PC-9 (cell line): ENCODE data around the gene FAM167B. TPM values are rescaled to one million over a fixed set of nuclear protein-coding genes. Genes with fewer than 3 reads are reported as not detected.

Experiments
- BruUV-seq: library from RNA; stranded (reverse); fragments of 400-500 nt; replicated peaks from 2 replicates; lab custom pipeline; 2021; lab: Mats Ljungman, UMichigan
- CTCF ChIA-PET: fragments of 300-600 bp; sonication (Branson Sonifier 250); formaldehyde crosslinking; loops from one replicate; lab custom pipeline; 2022; ENCODE audit warnings: antibody characterized with exemption; lab: Charles Lee
- POLR2A ChIA-PET: fragments of 300-600 bp; sonication (Branson Sonifier 250); formaldehyde crosslinking; loops from one replicate; lab custom pipeline; 2022; ENCODE audit warnings: antibody characterized with exemption; ENCODE audit not compliant: unreplicated experiment; lab: Charles Lee
- DNase-seq, 2 experiments: peaks; one replicate each; pipeline versions ENCODE4 v3.0.0 to v3.0.0-alpha.2; 2015 to 2022; ENCODE audit warnings: mixed read lengths in 1 of 2
- H2AFZ ChIP-seq: fragments of 200-600 bp; sonication (generic); 2 replicates; pipeline ENCODE4 v1.8.1; 2017; ENCODE audit warnings: antibody characterized with exemption
- H3F3A ChIP-seq: fragments of 200-600 bp; sonication (generic); 2 replicates; pipeline ENCODE4 v1.8.1; 2017; ENCODE audit warnings: antibody characterized with exemption, mild to moderate bottlenecking, low read depth; ENCODE audit not compliant: insufficient read depth
- H3K27ac ChIP-seq: fragments of 200-600 bp; sonication (generic); 2 replicates; pipeline ENCODE4 v1.6.1; 2016; ENCODE audit warnings: mixed run types
- H3K27me3 ChIP-seq: fragments of 200-600 bp; sonication (generic); 2 replicates; pipeline ENCODE4 v1.6.1; 2016; ENCODE audit warnings: low read depth, mixed run types; ENCODE audit not compliant: insufficient read depth
- H3K36me3 ChIP-seq: fragments of 200-600 bp; sonication (generic); 2 replicates; pipeline ENCODE4 v1.6.1; 2016; ENCODE audit warnings: low read depth, mixed run types
- H3K4me1 ChIP-seq: fragments of 200-600 bp; sonication (generic); replicated peaks from 2 replicates; pipeline ENCODE4 v1.6.1; 2016; ENCODE audit warnings: mixed run types; ENCODE audit not compliant: insufficient read depth
- H3K4me2 ChIP-seq: fragments of 200-600 bp; sonication (generic); 2 replicates; pipeline ENCODE4 v1.6.1; 2017; ENCODE audit warnings: mixed run types
- H3K4me3 ChIP-seq: fragments of 200-600 bp; sonication (generic); 2 replicates; pipeline ENCODE4 v1.6.1; 2016; ENCODE audit warnings: mixed run types
- H3K79me2 ChIP-seq: fragments of 200-600 bp; sonication (generic); 2 replicates; pipeline ENCODE4 v1.6.1; 2017; ENCODE audit warnings: low read depth, mixed run types
- H3K9me2 ChIP-seq: fragments of 200-600 bp; sonication (generic); 2 replicates; pipeline ENCODE4 v1.8.1; 2017; ENCODE audit warnings: mild to moderate bottlenecking; ENCODE audit not compliant: insufficient read depth
- H3K9me3 ChIP-seq: fragments of 200-600 bp; sonication (generic); 2 replicates; pipeline ENCODE4 v1.8.1; 2016; ENCODE audit warnings: low read depth; ENCODE audit not compliant: insufficient read depth
- H4K20me1 ChIP-seq: fragments of 200-600 bp; sonication (generic); 2 replicates; pipeline ENCODE4 v1.8.1; 2017; ENCODE audit not compliant: insufficient read depth
- EZH2 ChIP-seq: fragments of 200-600 bp; sonication (generic); IDR thresholded peaks from 2 replicates; pipeline ENCODE4 v1.8.0; 2017; ENCODE audit warnings: antibody characterized with exemption, low read depth
- intact Hi-C: fragments of 100-400 bp; cut with micrococcal nuclease; formaldehyde crosslinking; loops from one replicate; pipeline ENCODE4 v1.10.0; 2022; ENCODE audit not compliant: unreplicated experiment
- total RNA-seq: library from RNA; stranded (reverse); gene quantifications from 2 replicates; pipeline ENCODE4 v1.2.3, GENCODE V29; 2021
- TF ChIP-seq, protein P1 (sequence below): fragments of 200-600 bp; sonication (generic); conservative IDR thresholded peaks from 2 replicates; pipeline ENCODE4 v1.6.1; 2017; ENCODE audit warnings: mixed run types, antibody characterized with exemption, mild to moderate bottlenecking, moderate library complexity

The FAM167B gene
- total RNA-seq, 1 experiment from 2014 or later = 1.6 TPM

DNA sequence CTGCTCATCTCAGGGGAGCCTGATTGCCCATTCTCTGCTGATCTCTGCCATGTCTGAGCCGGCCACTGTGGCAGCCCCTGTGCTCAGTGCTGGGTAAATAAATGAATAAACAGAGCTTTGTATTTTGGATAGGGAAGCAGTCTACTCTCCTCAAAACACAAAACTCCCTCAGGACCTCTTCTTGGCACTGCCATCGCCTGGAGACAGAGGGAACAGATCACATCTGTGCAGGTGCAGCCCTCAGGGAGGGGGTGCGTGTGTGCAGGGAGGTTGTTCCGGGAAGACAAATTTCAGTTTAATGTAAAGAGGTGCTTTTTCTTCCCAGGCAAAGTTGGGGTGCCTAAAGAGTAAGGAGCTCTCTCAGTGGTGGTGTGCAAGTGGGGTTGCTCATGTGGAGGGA, 7.7 kb upstream of the FAM167B start:
- Histone ChIP-seq H3K4me2 (no peak overlapping the region), H3K36me3 (no peaks in the 10 kb centered on the region), H3K27ac (no peak overlapping the region), H3K27me3 (no peaks in the 10 kb centered on the region), H3K79me2 (no peaks in the 10 kb centered on the region), H3K4me1 (peaks cover 22% of the 10 kb centered on the region), H3K4me3 (no peak overlapping the region), H3K9me3 (no peaks in the 10 kb centered on the region), H3F3A (peaks cover 48% of the 10 kb centered on the region), H2AFZ (no peak overlapping the region), H4K20me1 (no peaks in the 10 kb centered on the region), H3K9me2 (no peaks in the 10 kb centered on the region)
- no TSS peak for BruUV-seq
- CTCF ChIA-PET = no interaction called here
- intact Hi-C loops = no loop called here
- DNase-seq = no peak
- POLR2A ChIA-PET = no interaction called here
- TF ChIP-seq EZH2 = no peak
- TF ChIP-seq, protein P1, sequence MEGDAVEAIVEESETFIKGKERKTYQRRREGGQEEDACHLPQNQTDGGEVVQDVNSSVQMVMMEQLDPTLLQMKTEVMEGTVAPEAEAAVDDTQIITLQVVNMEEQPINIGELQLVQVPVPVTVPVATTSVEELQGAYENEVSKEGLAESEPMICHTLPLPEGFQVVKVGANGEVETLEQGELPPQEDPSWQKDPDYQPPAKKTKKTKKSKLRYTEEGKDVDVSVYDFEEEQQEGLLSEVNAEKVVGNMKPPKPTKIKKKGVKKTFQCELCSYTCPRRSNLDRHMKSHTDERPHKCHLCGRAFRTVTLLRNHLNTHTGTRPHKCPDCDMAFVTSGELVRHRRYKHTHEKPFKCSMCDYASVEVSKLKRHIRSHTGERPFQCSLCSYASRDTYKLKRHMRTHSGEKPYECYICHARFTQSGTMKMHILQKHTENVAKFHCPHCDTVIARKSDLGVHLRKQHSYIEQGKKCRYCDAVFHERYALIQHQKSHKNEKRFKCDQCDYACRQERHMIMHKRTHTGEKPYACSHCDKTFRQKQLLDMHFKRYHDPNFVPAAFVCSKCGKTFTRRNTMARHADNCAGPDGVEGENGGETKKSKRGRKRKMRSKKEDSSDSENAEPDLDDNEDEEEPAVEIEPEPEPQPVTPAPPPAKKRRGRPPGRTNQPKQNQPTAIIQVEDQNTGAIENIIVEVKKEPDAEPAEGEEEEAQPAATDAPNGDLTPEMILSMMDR = no peak

DNA sequence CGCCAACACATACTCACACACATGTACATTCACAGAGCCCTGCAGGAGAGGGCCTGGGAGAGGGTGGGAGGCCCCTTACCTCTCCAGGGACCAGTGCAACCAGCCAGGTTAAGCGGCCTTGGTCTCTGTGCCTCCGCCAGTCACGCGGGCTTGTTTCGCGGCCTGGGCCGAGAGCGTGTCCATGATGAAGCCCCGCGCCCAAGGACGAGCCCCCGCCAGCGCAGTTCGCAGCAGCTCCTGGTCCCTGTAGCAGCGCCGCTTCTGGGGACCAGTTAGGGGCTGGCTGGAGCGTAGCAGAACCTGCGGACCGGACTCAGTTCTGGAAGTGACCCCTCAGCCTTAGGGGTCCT, 7.3 kb upstream of the FAM167B start:
- Histone ChIP-seq H3K9me2 (no peaks in the 10 kb centered on the region), H3K27ac (no peak overlapping the region), H3K79me2 (no peaks in the 10 kb centered on the region), H3K4me2 (peak overlapping the region; percentile 86), H3F3A (peaks cover 47% of the 10 kb centered on the region), H4K20me1 (no peaks in the 10 kb centered on the region), H3K36me3 (no peaks in the 10 kb centered on the region), H3K4me3 (no peak overlapping the region; the same call in 1 of the 2 replicates), H3K27me3 (no peaks in the 10 kb centered on the region), H3K4me1 (peaks cover 22% of the 10 kb centered on the region), H3K9me3 (no peaks in the 10 kb centered on the region), H2AFZ (no peak overlapping the region)
- no peak for DNase-seq
- TF ChIP-seq EZH2 = no peak
- TF ChIP-seq, protein P1 = no peak
- POLR2A ChIA-PET = no interaction called here
- no TSS peak for BruUV-seq
- CTCF ChIA-PET = no interaction called here
- intact Hi-C loops = no loop called here

DNA sequence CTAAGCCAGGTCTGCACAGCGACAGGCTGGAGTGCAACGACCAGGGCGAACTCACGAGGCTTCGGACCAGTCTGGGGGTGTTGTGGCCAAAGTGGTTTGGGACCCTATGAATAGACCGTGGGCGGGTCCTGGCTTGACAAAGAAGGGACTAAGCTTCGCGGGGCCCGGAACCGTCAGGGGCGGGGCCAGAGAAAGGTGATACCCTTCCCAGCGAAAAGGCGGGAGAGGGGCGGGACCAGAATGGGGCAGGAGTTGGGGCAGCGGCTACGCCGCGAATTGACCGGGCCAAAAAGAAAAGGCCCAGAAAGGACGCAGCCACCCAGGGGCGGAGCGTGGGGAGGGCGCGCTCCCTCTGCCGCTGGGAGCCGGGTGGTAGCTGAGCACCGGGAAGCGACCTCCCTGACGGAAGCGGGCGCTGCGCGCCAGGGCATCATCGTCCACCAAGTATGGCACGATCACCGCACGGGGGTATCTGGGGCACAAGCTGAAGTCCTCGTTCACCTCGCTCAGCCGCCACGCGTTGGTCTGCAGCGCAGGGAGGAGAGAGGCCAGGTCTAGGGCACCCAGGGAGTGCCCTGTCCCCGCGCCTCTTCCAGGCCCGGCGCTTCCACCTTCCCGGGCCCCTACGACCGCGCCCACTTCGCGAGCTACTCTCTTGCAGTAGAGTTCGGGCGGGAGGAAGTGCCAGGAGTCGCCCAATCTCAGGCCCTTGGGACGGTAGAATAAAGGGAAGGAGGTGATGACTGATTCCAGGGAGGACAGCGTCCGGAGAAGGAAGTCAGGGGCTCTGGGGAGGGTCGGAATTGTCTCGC, 6.7 kb upstream of the FAM167B start:
- Histone ChIP-seq H3K36me3 (no peaks in the 10 kb centered on the region), H3F3A (peaks cover 41% of the 10 kb centered on the region), H3K27me3 (no peaks in the 10 kb centered on the region), H3K9me3 (no peaks in the 10 kb centered on the region), H3K4me1 (peaks cover 21% of the 10 kb centered on the region), H3K27ac (no peak overlapping the region), H3K4me3 (peak overlapping the region; percentile 63), H4K20me1 (no peaks in the 10 kb centered on the region), H3K79me2 (no peaks in the 10 kb centered on the region), H3K9me2 (no peaks in the 10 kb centered on the region), H2AFZ (peak overlapping the region; percentile 80), H3K4me2 (peak overlapping the region; percentile 86)
- DNase-seq = peak; percentile 55 to 75
- no TSS peak for BruUV-seq
- ChIA-PET CTCF (no interaction called here), POLR2A (interaction anchor here (0.5 kb wide), 1 partner anchor 91 kb away, joined by 3 read pairs; no protein-coding TSS in a partner anchor)
- TF ChIP-seq, protein P1 = no peak
- no peak for TF ChIP-seq EZH2
- intact Hi-C loops = no loop called here
